C4-2B (cell line): ENCODE results near the gene LRRC34.
A peak's percentile ranks its signal among the peaks of the same experiment; 100 is the strongest.

Experiments used
- H3K27ac ChIP-seq: fragments of 450-650 bp; 2 replicates; pipeline ENCODE4 v1.5.1; 2017
- ZFX ChIP-seq: fragments of 450-650 bp; IDR thresholded peaks from 2 replicates; pipeline ENCODE4 v1.6.1; 2017
- TF ChIP-seq, protein P1 (sequence below): fragments of 450-650 bp; conservative IDR thresholded peaks from 2 replicates; pipeline ENCODE4 v1.5.1; 2017; ENCODE audit warnings: mild to moderate bottlenecking

The LRRC34 gene

DNA sequence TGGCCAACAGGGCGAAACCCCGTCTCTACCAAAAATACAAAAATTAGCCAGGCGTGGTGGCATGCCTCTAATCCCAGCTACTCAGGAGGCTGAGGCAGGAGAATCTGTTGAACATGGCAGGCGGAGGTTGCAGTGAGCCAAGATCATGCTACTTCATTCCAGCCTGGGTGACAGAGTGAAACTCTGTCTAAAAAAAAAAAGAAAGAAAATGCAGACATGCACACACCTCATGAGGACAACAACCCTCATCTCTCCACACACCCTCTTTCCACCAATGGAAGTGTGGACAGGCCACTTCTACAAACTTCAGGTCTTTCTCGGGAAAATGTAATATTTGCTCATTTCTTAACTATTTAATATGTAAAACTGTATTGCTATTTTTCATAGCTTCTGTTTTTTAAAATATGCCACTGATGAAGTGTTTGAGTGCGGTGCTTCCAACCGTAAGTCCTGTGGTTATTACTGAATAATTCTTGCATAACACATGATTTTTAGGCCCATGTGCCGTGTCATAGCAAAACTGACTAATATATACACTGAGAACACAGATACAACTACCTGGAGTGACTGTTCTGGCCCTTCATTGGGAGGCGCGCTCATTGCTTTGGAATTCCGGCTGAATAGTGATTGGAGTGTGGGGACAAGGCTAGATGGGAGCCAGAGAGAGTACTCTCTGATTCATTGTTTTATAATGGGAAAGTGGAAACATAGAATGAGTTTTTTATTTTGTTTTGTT is 33.9 kb upstream of the LRRC34 start:
- no peak overlapping the region for H3K27ac ChIP-seq
- TF ChIP-seq ZFX, result no peak
- TF ChIP-seq, protein P1, sequence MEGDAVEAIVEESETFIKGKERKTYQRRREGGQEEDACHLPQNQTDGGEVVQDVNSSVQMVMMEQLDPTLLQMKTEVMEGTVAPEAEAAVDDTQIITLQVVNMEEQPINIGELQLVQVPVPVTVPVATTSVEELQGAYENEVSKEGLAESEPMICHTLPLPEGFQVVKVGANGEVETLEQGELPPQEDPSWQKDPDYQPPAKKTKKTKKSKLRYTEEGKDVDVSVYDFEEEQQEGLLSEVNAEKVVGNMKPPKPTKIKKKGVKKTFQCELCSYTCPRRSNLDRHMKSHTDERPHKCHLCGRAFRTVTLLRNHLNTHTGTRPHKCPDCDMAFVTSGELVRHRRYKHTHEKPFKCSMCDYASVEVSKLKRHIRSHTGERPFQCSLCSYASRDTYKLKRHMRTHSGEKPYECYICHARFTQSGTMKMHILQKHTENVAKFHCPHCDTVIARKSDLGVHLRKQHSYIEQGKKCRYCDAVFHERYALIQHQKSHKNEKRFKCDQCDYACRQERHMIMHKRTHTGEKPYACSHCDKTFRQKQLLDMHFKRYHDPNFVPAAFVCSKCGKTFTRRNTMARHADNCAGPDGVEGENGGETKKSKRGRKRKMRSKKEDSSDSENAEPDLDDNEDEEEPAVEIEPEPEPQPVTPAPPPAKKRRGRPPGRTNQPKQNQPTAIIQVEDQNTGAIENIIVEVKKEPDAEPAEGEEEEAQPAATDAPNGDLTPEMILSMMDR, result no peak

GRCh38 chr3:169842960-169843359 is 30.3 kb upstream of the LRRC34 start:
- no peak overlapping the region for H3K27ac ChIP-seq

GRCh38 chr3:169841171-169841570 is 28.5 kb upstream of the LRRC34 start:
- TF ChIP-seq, protein P1, result no peak
- no peak for TF ChIP-seq ZFX
- H3K27ac ChIP-seq, result no peak overlapping the region

More at GRCh38 chr3:169842960-169843359, 30.3 kb upstream of the LRRC34 start:
- no peak for TF ChIP-seq ZFX
- TF ChIP-seq, protein P1, result no peak

DNA sequence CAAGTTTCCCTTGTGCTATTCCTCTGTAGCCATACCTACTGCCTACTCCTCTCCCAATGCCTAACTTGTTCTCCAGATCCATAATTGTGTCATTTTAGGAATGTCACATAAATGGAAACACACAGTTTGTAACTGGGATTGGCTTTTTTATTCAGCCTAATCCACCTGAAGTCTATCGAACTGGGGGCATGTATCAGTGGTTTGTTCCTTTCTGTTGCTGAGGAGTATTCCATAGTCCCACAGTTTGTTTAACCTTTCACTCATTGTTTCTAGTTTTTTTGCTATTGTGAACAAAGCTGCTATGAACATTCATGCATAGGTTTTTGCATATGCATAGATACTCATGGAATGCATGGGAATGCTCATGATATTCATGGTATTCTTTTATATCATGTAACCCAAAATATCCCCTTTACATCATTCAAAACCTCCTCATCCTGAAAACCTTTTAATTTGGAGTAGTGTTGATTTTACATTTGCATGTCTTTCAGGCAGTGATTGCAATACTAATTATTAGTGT is 25.9 kb upstream of the LRRC34 start:
- TF ChIP-seq, protein P1, result no peak
- TF ChIP-seq ZFX, result no peak
- H3K27ac ChIP-seq, result no peak overlapping the region

GRCh38 chr3:169836942-169837275 is 24.2 kb upstream of the LRRC34 start:
- no peak overlapping the region for H3K27ac ChIP-seq
- no peak for TF ChIP-seq ZFX
- TF ChIP-seq, protein P1, result no peak

DNA sequence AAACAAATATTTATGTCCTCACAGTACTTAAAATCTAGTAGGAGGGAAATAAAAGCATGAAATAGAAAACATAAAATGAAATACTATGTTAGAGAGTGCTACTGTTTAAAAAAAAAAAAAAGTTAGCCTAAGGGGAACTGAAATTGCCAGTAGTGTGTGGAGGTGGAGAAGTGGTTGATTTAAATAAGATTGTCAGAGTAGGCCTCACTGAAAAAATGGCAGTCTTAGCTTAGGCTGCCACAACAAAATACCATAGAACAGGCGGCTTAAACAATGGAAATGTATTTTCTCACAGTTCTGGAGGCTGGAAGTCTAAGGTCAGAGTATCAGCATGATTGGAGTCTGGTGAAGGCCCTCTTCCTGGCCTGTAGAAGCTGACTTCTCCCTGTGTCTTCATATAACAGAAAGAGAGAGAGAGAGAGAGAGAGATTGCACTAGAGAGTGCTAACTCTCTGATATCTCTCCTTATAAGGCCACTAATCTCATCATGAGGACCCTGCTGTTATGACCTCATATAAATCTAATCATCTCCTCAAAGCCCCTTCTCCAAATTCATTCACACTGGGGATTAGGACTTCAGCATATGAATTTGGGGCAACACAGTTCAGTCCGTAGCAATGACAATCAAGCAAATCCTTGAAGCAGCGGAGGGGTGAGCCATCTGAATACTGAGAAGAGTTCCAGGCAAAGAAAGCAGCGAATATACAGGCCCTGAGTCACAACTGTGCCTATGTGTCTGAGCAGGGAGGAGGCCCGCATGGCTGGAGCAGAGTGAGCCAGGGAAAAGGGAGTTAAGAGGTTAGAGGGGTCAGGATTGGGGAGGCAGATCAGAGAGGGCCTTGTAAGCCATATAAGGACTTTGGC is 23.6 kb upstream of the LRRC34 start:
- H3K27ac ChIP-seq, result no peak overlapping the region
- TF ChIP-seq, protein P1, result no peak
- no peak for TF ChIP-seq ZFX

- H3K27ac ChIP-seq, result peak overlapping the region; percentile 23; the same call in 1 of the 2 replicates
- TF ChIP-seq, protein P1, result peak; percentile 20
- no peak for TF ChIP-seq ZFX
Measured at GRCh38 chr3:169835533-169835932, 22.8 kb upstream of the LRRC34 start.
